Epithelial cell of esophagus (primary cell): ENCODE results near the gene ETV1.

Experiments used
- DNase-seq: peaks from one replicate; pipeline ENCODE4 v3.0.0; 2010; ENCODE audit warnings: low read depth
- H3K4me3 ChIP-seq: 2 replicates; pipeline ENCODE4 v1.5.1; 2011; ENCODE audit warnings: mild to moderate bottlenecking, low read length, control low read depth
- CTCF ChIP-seq: IDR thresholded peaks from 2 replicates; pipeline ENCODE4 v1.5.1; 2011; ENCODE audit warnings: low read depth, mild to moderate bottlenecking, low read length, control low read depth, inconsistent platforms; ENCODE audit not compliant: insufficient read depth; ENCODE audit errors: missing control alignments

ETV1 gene

GRCh38 chr7:13982940-13983677 is 6.4 kb downstream of the ETV1 start:
- no peak overlapping the region for H3K4me3 ChIP-seq

GRCh38 chr7:13981070-13981469 is 8.4 kb downstream of the ETV1 start:
- TF ChIP-seq CTCF, result no peak
- no peak overlapping the region for H3K4me3 ChIP-seq
- peak; percentile 94 for DNase-seq

More at GRCh38 chr7:13982940-13983677, 6.4 kb downstream of the ETV1 start:
- TF ChIP-seq CTCF, result no peak
- no peak for DNase-seq

DNA sequence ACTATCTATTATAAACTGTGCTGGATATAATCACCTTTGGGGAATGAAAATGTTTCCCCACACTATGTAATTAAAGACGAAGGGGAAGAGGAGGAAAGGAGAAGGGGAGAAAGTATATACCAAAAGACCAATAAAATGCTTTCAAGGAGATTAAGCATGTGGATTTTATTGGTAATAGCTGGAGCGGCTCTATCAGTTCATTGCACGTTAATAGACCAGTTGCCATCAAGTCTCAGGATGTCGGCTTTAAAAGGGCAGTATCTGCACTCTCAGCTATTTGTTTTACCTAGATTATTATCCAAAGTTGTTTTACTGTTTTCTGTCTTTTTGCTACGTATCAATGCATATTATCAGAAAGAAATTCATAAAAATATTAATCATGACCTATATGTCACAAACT is 9.0 kb downstream of the ETV1 start:
- no peak for TF ChIP-seq CTCF
- DNase-seq, result no peak
- no peak overlapping the region for H3K4me3 ChIP-seq

GRCh38 chr7:13979671-13980435 is 9.6 kb downstream of the ETV1 start:
- TF ChIP-seq CTCF, result no peak
- no peak overlapping the region for H3K4me3 ChIP-seq
- DNase-seq, result peak; percentile 7

- DNase-seq, result no peak
- no peak for TF ChIP-seq CTCF
- no peak overlapping the region for H3K4me3 ChIP-seq
These were observed 12.9 kb downstream of the ETV1 start for GRCh38 chr7:13976594-13976993.

GRCh38 chr7:13965077-13965476 is 24.4 kb downstream of the ETV1 start:
- no peak for TF ChIP-seq CTCF
- no peak for DNase-seq
- no peak overlapping the region for H3K4me3 ChIP-seq

DNA sequence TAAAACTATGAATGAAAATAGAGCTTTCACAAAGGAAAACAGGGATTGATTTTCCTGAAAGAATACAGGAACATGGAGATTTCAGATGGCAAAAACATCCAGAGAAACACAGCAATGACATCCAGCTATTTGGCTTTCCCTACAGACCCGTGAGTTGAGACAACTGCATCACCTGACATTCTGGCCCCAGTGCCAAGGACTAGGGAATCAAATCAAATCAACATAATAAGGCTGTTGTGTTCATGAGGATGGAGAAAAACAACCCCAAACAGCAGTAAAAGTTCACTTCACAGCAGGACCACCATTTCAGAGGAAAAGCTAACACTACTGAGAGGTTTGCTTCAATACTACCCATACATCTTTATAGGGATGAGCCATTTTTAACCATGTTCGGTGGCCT is 25.5 kb downstream of the ETV1 start:
- no peak for TF ChIP-seq CTCF
- no peak for DNase-seq

More for the DNA sequence above, 25.5 kb downstream of the ETV1 start:
- no peak overlapping the region for H3K4me3 ChIP-seq
